HUES48 (cell line): Measurements from ENCODE around the gene TUBA3D.
"Not testable (repeated sequence)": the region's sequence is repeated elsewhere in the genome, so short reads cannot be mapped to it uniquely, and the experiment has no call there.

Source experiments
- H3K27ac ChIP-seq: one replicate; pipeline ENCODE4 v1.7.0; 2013; ENCODE audit warnings: low read depth, low read length, inconsistent platforms
- H3K27me3 ChIP-seq: 2 replicates; pipeline ENCODE4 v1.6.1; 2013; ENCODE audit warnings: mild to moderate bottlenecking, low read length; ENCODE audit not compliant: control insufficient read depth, insufficient read depth
- H3K36me3 ChIP-seq: 2 replicates; pipeline ENCODE4 v1.6.1; 2013; ENCODE audit warnings: low read length; ENCODE audit not compliant: control insufficient read depth, insufficient read depth
- H3K4me1 ChIP-seq: 2 replicates; pipeline ENCODE4 v1.6.1; 2013; ENCODE audit warnings: mild to moderate bottlenecking, low read length; ENCODE audit not compliant: control insufficient read depth, insufficient read depth
- H3K4me3 ChIP-seq: 2 replicates; pipeline ENCODE4 v1.5.1; 2013; ENCODE audit warnings: mild to moderate bottlenecking, low read depth, low read length
- H3K9ac ChIP-seq: 2 replicates; pipeline ENCODE4 v1.6.1; 2013; ENCODE audit warnings: mild to moderate bottlenecking, low read depth, low read length, moderate library complexity
- H3K9me3 ChIP-seq: 2 replicates; pipeline ENCODE4 v1.6.1; 2013; ENCODE audit warnings: low read length; ENCODE audit not compliant: control insufficient read depth, insufficient read depth

The TUBA3D gene

DNA sequence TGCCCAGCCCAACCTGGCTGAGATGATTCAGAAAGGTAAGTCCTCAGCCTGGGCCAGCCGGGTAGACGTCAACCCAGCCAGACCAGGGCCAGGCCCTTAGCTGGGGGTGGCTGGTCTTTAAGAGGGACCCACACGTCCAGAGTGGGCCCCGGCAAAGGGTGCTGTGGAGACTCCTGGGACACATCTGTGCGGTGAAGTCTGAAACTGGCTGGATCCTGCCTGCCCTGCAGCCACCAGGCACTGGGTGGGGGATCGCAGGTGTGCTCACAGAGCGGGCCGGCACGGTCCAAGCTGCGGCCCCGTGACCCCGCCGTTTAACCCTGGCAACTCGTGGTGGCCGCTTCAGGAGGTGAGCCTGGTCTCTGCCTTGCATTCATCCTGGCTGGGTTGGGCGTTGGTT lies 41.9 kb downstream of the TUBA3D start:
- H3K4me3 ChIP-seq, H3K9me3 ChIP-seq, H3K9ac ChIP-seq, H3K27me3 ChIP-seq, H3K4me1 ChIP-seq, H3K27ac ChIP-seq: not testable (repeated sequence)
- peaks cover 53% of the 10 kb centered on the region for H3K36me3 ChIP-seq

DNA sequence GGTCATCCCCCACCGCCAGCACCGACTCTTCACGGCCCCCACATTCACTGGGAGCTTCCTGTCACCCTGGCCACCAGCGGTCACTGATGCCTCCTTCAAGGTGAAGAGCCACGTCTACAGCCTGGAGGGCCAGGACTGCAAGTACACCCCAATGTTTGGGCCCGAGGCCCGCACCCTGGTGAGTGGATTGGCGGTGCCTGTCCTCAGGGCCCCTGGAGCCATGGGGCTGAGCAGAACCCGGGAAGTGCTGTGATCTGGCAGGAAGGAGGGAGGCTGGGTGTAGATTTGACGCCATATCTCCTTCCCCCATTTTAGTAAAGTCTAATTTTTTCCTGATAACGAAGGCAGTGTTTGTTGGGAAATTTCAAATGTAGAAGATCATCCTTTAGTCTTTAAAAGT lies 42.6 kb downstream of the TUBA3D start:
- not testable (repeated sequence) for H3K27me3 ChIP-seq, H3K9me3 ChIP-seq, H3K4me1 ChIP-seq, H3K4me3 ChIP-seq, H3K9ac ChIP-seq, H3K27ac ChIP-seq
- peaks cover 50% of the 10 kb centered on the region for H3K36me3 ChIP-seq

GRCh38 chr2:131519466-131519865 lies 43.5 kb downstream of the TUBA3D start:
- no peak overlapping the region for H3K27ac ChIP-seq
- no peaks in the 10 kb centered on the region for H3K4me1 ChIP-seq
- H3K36me3 ChIP-seq, result peaks cover 41% of the 10 kb centered on the region
- H3K27me3 ChIP-seq, result no peaks in the 10 kb centered on the region
- no peak overlapping the region for H3K9ac ChIP-seq
- no peak overlapping the region for H3K4me3 ChIP-seq
- no peaks in the 10 kb centered on the region for H3K9me3 ChIP-seq

- H3K36me3 ChIP-seq, result peaks cover 38% of the 10 kb centered on the region
- not testable (repeated sequence) for H3K4me3 ChIP-seq, H3K9me3 ChIP-seq, H3K27me3 ChIP-seq, H3K4me1 ChIP-seq, H3K27ac ChIP-seq, H3K9ac ChIP-seq
Measured at GRCh38 chr2:131519871-131520470, 44.1 kb downstream of the TUBA3D start.

GRCh38 chr2:131520526-131520925 lies 44.6 kb downstream of the TUBA3D start:
- Histone ChIP-seq H3K27me3 (no peaks in the 10 kb centered on the region), H3K4me1 (no peaks in the 10 kb centered on the region), H3K27ac (no peak overlapping the region), H3K4me3 (no peak overlapping the region), H3K9me3 (no peaks in the 10 kb centered on the region), H3K36me3 (peaks cover 38% of the 10 kb centered on the region), H3K9ac (no peak overlapping the region)

DNA sequence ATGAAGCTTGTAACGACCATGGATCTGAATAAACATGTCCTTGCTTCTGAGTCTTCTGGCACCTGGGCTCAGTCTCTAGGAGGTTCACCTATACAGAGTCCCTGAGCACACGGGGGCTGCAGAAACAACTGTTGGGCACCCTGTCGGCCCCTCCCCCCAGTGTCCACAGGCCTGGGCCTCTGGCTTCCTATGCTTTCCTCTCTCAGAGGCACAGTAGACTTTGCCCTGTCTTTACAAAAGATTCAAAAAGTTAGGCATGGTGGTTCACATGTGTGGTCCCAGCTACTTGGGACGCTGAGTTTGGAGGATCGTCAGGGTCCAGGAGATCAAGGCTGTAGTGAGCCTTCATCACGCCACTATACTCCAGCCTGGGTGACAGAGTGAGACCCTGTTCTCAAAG lies 45.6 kb downstream of the TUBA3D start:
- H3K27ac ChIP-seq, H3K4me3 ChIP-seq, H3K9me3 ChIP-seq, H3K27me3 ChIP-seq, H3K9ac ChIP-seq, H3K4me1 ChIP-seq: not testable (repeated sequence)
- peaks cover 38% of the 10 kb centered on the region for H3K36me3 ChIP-seq

DNA sequence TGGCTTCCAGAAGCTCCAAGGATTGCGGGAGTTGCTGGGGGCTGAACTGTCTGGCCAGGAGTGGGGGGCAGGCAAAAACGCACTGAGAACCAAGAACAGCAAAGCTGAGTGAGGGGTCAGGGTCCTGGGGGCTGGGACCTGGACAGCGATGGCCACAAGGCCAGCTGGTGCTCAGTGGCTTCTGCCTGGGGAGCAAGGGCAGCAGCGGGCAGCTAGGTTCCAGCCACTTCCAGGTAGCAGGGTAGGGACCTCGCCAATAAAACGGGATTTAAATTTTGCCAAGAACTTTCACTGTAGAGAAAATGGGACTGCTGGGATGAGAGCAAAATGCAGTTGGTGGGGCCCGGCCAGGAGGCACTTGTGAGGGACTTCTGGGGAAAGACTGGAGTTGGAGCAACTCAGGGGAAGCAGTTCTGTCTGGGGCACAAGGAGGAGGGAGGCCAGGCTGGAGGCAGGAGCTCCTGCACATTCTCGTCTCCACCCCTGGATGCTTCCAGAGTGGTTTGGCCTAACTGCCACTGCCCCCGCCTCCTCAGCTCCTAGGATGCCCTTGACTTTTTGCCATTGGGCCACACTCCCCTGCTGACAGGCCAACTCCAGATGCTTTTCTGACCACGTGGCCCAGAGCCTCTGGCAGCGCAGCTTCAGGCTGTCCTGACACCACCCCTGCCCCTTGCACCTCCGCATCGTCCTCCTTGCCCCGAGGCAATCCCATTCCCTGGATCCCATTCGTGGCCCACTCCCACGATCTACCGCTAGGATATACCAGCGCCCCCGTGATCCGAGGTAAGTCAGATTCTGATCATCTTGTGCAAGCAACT lies 46.3 kb downstream of the TUBA3D start:
- Histone ChIP-seq H3K9ac (no peak overlapping the region), H3K27ac (no peak overlapping the region), H3K4me3 (no peak overlapping the region), H3K4me1 (no peaks in the 10 kb centered on the region), H3K27me3 (no peaks in the 10 kb centered on the region), H3K9me3 (no peaks in the 10 kb centered on the region), H3K36me3 (peaks cover 32% of the 10 kb centered on the region)

GRCh38 chr2:131525256-131525655 lies 49.3 kb downstream of the TUBA3D start:
- H3K9me3 ChIP-seq, H3K4me1 ChIP-seq, H3K27me3 ChIP-seq, H3K27ac ChIP-seq, H3K9ac ChIP-seq, H3K36me3 ChIP-seq, H3K4me3 ChIP-seq: not testable (repeated sequence)

DNA sequence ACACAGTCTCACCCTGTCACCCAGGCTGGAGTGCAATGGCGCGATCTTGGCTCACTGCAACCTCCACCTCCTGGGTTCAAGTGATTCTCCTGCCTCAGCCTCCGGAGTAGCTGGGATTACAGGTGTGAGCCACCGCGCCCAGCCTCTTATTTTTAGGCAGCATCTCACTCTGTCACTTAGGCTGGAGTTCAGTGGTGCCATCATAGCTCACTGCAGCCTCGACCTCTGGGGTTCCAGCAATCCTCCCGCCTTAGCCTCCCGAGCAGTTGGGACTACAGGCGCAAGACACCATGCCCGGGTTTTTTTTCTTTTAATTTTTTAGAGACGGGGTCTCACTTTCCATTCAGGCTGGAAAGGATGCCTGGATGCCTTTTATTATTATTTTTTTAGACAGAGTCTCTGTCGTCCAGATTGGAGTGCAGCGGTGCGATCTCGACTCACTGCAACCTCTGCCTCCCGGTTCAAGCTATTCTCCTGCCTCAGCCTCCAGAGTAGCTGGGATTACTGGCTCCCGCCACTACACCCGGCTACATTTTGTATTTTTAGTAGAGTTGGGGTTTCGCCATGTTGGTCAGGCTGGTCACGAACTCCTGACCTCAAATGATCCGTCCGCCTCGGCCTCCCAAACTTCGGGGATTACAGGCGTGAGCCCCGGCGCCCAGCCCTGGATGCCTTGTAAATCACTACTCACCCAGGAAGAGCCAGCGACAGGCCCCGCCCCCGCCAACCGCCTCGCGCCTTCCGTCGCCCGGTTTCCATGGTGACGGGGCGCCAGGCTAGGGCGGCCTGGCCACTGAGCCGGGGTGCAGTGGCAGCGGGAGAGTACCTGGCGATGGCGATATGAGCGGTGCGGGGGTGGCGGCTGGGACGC lies 51.4 kb downstream of the TUBA3D start, which contains the start of gene CCDC74A:
TSS of gene CCDC74A (plus strand) at position 758 of the 871 bp plus-strand sequence. CDS start at position 841, 83 bp downstream.
- not testable (repeated sequence) for H3K27ac ChIP-seq, H3K4me1 ChIP-seq, H3K27me3 ChIP-seq, H3K36me3 ChIP-seq, H3K9ac ChIP-seq, H3K9me3 ChIP-seq
- H3K4me3 ChIP-seq, result peak within 1 kb of the TSS; percentile 53

DNA sequence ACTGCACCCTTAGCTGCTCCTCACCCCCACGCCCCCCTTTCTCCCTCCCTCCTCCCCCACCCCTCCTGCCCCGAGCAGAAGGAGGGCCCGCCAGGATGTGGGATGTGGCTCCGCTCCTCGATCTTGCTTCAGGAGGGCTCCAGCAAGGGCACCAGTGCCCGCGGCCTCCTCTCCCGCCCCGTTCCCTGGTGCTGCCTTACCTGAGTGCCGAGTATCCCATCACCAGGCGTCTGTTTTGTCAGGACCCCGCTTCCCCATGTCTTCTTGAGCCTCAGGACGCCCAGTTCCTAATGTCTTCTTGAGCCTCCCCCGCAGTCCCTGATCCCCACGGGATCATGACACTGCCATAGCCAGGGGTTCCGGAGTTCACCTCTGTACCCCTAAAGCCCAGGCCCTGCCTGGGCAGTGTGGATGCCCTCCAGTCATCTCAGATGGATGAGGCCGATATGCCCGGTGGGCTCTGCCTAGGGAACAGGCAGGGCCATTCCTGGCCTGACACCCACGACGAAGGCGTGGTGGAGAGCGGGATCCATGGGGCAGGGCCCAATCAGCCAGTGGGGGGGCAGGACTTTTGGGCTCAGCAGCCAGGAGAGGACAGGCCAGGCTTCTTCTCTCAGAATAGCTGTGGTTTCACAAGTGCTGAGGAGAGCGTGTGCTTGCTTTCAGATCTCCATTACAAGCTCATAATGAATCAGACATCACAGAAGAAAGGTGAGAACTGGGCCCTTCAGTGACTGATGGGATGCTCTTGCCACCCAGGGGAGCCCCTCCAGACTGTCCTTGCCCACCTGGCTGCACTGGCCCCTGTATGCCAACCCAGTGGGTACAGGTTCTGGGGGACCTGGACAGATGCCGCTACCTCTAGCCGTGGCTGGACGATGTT lies 53.3 kb downstream of the TUBA3D start:
- H3K27me3 ChIP-seq, H3K36me3 ChIP-seq, H3K4me1 ChIP-seq, H3K9ac ChIP-seq, H3K27ac ChIP-seq, H3K9me3 ChIP-seq, H3K4me3 ChIP-seq: not testable (repeated sequence)
